ENCODE measurements around the gene PTPRM. TPM values are rescaled to one million over a fixed set of nuclear protein-coding genes. Genes with fewer than 3 reads are reported as not detected.

The PTPRM gene
- total and polyA plus RNA-seq, 2 experiments from 2014 or later, result 1.6 to 5.3 TPM

GRCh38 chr18:8329186-8329771 is 762.2 kb downstream of the PTPRM start:
- no peak for TF ChIP-seq CREB1 (CRISPR knock-in tag; IDR thresholded peaks at IDR 0.05; ENCODE audit: low read depth)
- H3K4me2 ChIP-seq, result no peak overlapping the region
- no peak overlapping the region for H2AFZ ChIP-seq
- ATAC-seq (no peak), DNase-seq (ENCODE audit: low spot score) (no peak)
- H3K9me2 ChIP-seq (ENCODE audit: insufficient read depth), result no peaks in the 10 kb centered on the region
- Mint-ChIP-seq H3K27ac (no peak overlapping the region), H3K9me3 (no peaks in the 10 kb centered on the region), H3K4me1 (no peaks in the 10 kb centered on the region; the same call in 2 of the 3 replicates), H3K4me3 (no peak overlapping the region), H3K36me3 (ENCODE audit: low read depth) (no peaks in the 10 kb centered on the region), H3K27me3 (ENCODE audit: insufficient read depth, low read depth, poor library complexity) (no peaks in the 10 kb centered on the region)
- H3K4me1 ChIP-seq (ENCODE audit: insufficient read depth), result no peaks in the 10 kb centered on the region
- no peaks in the 10 kb centered on the region for H3K79me2 ChIP-seq (replicated peaks; ENCODE audit: insufficient read depth)
- no peak overlapping the region for H3K4me3 ChIP-seq
- no peaks in the 10 kb centered on the region for H3K36me3 ChIP-seq (ENCODE audit: insufficient read depth)
- H3K27me3 ChIP-seq (ENCODE audit: insufficient read depth), result no peaks in the 10 kb centered on the region
- H4K20me1 ChIP-seq (replicated peaks; ENCODE audit: insufficient read depth), result no peaks in the 10 kb centered on the region
- no peaks in the 10 kb centered on the region for H3F3A ChIP-seq (replicated peaks; ENCODE audit: low read depth)
- no peak overlapping the region for H3K27ac ChIP-seq (ENCODE audit: low read depth)

GRCh38 chr18:8330575-8330974 is 763.5 kb downstream of the PTPRM start:
- Histone ChIP-seq H3K27ac (ENCODE audit: low read depth) (no peak overlapping the region), H3K4me3 (no peak overlapping the region), H3F3A (replicated peaks; ENCODE audit: low read depth) (no peaks in the 10 kb centered on the region), H2AFZ (no peak overlapping the region), H3K27me3 (ENCODE audit: insufficient read depth) (no peaks in the 10 kb centered on the region), H3K4me1 (ENCODE audit: insufficient read depth) (no peaks in the 10 kb centered on the region), H3K79me2 (replicated peaks; ENCODE audit: insufficient read depth) (no peaks in the 10 kb centered on the region), H3K36me3 (ENCODE audit: insufficient read depth) (no peaks in the 10 kb centered on the region), H3K9me2 (ENCODE audit: insufficient read depth) (no peaks in the 10 kb centered on the region), H3K4me2 (no peak overlapping the region), H4K20me1 (replicated peaks; ENCODE audit: insufficient read depth) (no peaks in the 10 kb centered on the region)
- Mint-ChIP-seq H3K9me3 (no peaks in the 10 kb centered on the region), H3K27me3 (ENCODE audit: insufficient read depth, low read depth, poor library complexity) (no peaks in the 10 kb centered on the region), H3K4me1 (no peaks in the 10 kb centered on the region; the same call in 2 of the 3 replicates), H3K4me3 (no peak overlapping the region), H3K36me3 (ENCODE audit: low read depth) (no peaks in the 10 kb centered on the region), H3K27ac (no peak overlapping the region)
- ATAC-seq, result no peak
- no peak for DNase-seq (ENCODE audit: low spot score)
- no peak for TF ChIP-seq JUNB (IDR thresholded peaks at IDR 0.05; ENCODE audit: unreplicated experiment)
- no peak for TF ChIP-seq NANOG (IDR thresholded peaks at IDR 0.05; ENCODE audit: borderline replicate concordance)
- TF ChIP-seq CTCF (conservative IDR thresholded peaks at IDR 0.05; ENCODE audit: low read depth in 2 of 2), result no peak
- TF ChIP-seq CREB1 (CRISPR knock-in tag; IDR thresholded peaks at IDR 0.05; ENCODE audit: low read depth), result no peak
- TF ChIP-seq ETS1 (IDR thresholded peaks at IDR 0.05), result no peak
- TF ChIP-seq STAT1 (IDR thresholded peaks at IDR 0.05; ENCODE audit: unreplicated experiment), result no peak
- no peak for TF ChIP-seq REST (IDR thresholded peaks at IDR 0.05; ENCODE audit: unreplicated experiment)
- TF ChIP-seq EZH2phosphoT487 (IDR thresholded peaks at IDR 0.05; ENCODE audit: unreplicated experiment), result no peak
- TF ChIP-seq ZNF331 (CRISPR knock-in tag; IDR thresholded peaks at IDR 0.05; ENCODE audit: low read depth), result no peak
- TF ChIP-seq EZH2 (IDR thresholded peaks at IDR 0.05; ENCODE audit: low read depth, unreplicated experiment), result no peak
- no peak for TF ChIP-seq ZNF114 (CRISPR knock-in tag; IDR thresholded peaks at IDR 0.05)
- no peak for TF ChIP-seq POLR2AphosphoS5 (IDR thresholded peaks at IDR 0.05; ENCODE audit: low read depth)
